AG04450 (cell line): Measurements from ENCODE around the gene PIR. TPM values are rescaled to one million over a fixed set of nuclear protein-coding genes. Genes with fewer than 3 reads are reported as not detected.

Experiments used
- CTCF ChIA-PET: fragments of 300-600, 350-600 bp; formaldehyde crosslinking; extraction: SDS; loops from one replicate; lab custom pipeline; 2022; ENCODE audit warnings: antibody characterized with exemption, inconsistent platforms; lab: Charles Lee
- POLR2A ChIA-PET: fragments of 350-600 bp; formaldehyde crosslinking; extraction: SDS; loops from one replicate; lab custom pipeline; 2021; ENCODE audit warnings: antibody characterized with exemption, inconsistent platforms; lab: Yijun Ruan, JAX
- DNase-seq: peaks from one replicate; pipeline ENCODE4 v3.0.0-alpha.2; 2011; ENCODE audit warnings: low read depth, low spot score
- H3K27ac ChIP-seq: one replicate; pipeline ENCODE4 v1.5.1; 2012; ENCODE audit warnings: low read depth, low read length, control low read depth
- H3K27me3 ChIP-seq: one replicate; pipeline ENCODE4 v1.6.0; 2012; ENCODE audit warnings: low read length; ENCODE audit not compliant: control insufficient read depth, insufficient read depth
- H3K4me3 ChIP-seq: 2 replicates; pipeline ENCODE4 v1.5.1; 2011; ENCODE audit warnings: mild to moderate bottlenecking, low read depth, low read length, control low read depth
- H3K9me3 ChIP-seq: 2 replicates; pipeline ENCODE4 v1.5.1; 2012; ENCODE audit warnings: low read length; ENCODE audit not compliant: control insufficient read depth, insufficient read depth
- polyA plus RNA-seq: library from polyadenylated mRNA; depleted of rRNA; stranded (reverse); fragments of >200 nt; gene quantifications from 2 replicates; pipeline ENCODE4 v1.2.3, GENCODE V29; 2011
- TF ChIP-seq, protein P1 (sequence below): IDR thresholded peaks from 2 replicates; pipeline ENCODE4 v1.5.1; 2011; ENCODE audit warnings: low read depth, low read length, control low read depth, inconsistent platforms

PIR gene
- polyA plus RNA-seq, 1 experiment = 42.5 TPM

DNA sequence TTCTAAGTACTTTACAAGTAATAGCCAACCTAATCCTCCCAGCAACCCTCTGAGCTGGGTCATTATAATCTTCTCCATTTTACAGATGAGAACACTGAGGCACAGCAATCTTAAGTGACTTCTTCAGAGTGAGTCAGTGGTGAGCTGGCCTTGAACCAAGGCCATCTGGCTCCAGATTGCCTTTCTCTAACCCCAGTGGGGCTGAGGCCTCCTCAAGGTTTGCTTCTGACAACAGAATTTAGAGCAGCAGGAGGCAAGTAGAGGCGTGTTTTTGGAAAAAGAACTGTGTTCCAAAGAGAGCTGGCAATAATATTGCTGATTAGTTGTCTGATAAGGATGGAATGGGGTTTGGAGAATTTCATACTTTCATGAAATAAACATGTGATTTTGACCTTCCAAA lies 41.2 kb downstream of the PIR start:
- no peak for DNase-seq
- Histone ChIP-seq H3K4me3 (no peak overlapping the region), H3K27ac (no peak overlapping the region), H3K9me3 (no peaks in the 10 kb centered on the region), H3K27me3 (no peaks in the 10 kb centered on the region)
- ChIA-PET POLR2A (no interaction called here), CTCF (interaction anchor here (0.6 to 2.5 kb wide), 4 partner anchors 13 to 729 kb away, joined by 3 to 8 read pairs (median 8); no protein-coding TSS in a partner anchor)
- TF ChIP-seq, protein P1, sequence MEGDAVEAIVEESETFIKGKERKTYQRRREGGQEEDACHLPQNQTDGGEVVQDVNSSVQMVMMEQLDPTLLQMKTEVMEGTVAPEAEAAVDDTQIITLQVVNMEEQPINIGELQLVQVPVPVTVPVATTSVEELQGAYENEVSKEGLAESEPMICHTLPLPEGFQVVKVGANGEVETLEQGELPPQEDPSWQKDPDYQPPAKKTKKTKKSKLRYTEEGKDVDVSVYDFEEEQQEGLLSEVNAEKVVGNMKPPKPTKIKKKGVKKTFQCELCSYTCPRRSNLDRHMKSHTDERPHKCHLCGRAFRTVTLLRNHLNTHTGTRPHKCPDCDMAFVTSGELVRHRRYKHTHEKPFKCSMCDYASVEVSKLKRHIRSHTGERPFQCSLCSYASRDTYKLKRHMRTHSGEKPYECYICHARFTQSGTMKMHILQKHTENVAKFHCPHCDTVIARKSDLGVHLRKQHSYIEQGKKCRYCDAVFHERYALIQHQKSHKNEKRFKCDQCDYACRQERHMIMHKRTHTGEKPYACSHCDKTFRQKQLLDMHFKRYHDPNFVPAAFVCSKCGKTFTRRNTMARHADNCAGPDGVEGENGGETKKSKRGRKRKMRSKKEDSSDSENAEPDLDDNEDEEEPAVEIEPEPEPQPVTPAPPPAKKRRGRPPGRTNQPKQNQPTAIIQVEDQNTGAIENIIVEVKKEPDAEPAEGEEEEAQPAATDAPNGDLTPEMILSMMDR = no peak

DNA sequence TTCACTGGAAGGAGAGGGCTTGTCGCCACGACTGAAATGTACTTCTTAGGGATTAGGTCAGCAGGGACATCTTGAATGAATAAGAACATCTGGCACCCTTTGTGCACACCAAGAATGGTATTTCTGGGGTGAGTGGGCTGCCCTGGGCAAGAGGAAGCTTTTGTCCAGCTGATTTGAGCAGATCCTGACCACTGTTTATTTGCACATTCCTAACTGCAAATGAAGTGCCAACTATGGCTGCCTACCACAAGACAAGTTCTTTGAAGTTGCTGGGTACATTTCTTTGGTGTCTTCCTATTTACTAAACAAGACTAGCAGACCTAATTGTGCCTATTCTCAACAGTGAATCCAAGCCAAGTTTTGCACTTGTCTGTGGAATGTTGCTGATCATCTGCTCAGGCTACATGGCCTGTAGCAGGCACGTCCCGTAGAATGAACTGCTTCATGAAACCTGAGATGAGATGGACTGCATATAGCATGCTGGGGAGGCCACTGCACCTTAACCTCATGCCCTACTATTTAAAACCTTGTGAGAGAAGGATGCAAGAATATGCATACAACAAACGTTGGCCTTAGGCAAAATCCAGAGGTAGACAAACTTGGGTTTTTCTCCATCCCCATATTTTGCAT lies 45.0 kb downstream of the PIR start:
- Histone ChIP-seq H3K27ac (no peak overlapping the region), H3K4me3 (no peak overlapping the region), H3K9me3 (no peaks in the 10 kb centered on the region), H3K27me3 (no peaks in the 10 kb centered on the region)
- POLR2A ChIA-PET = interaction anchor here (0.7 kb wide), 1 partner anchor 64 kb away, joined by 3 read pairs; the partner anchor contains the start of gene VEGFD
- peak; percentile 20 for DNase-seq
- TF ChIP-seq, protein P1 = no peak
- CTCF ChIA-PET = interaction anchor here (0.6 to 1.4 kb wide), 3 partner anchors 51 to 99 kb away, joined by 3 to 6 read pairs (median 3); no protein-coding TSS in a partner anchor

DNA sequence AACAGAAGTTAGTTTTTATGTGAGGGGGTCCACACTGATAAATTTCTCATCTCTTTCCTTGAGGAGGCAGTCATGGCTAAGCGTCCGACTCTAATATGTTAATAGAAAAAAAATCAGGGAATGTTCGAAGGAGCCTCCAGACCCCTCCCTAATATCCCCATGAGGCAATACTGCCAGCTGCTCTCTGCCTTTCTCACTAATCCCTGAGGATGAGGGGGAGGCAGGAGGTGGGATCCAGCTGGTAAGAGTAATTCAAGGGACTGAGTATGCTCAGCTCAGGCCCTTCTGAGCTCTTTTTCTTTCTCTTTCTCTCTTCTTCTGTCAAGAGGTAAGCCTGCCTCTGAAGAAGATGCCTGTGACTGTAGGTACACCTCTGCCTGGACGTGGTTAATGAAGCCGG lies 51.7 kb downstream of the PIR start:
- Histone ChIP-seq H3K27ac (no peak overlapping the region), H3K4me3 (no peak overlapping the region), H3K27me3 (no peaks in the 10 kb centered on the region), H3K9me3 (no peaks in the 10 kb centered on the region)
- CTCF ChIA-PET = no interaction called here
- POLR2A ChIA-PET = no interaction called here
- DNase-seq = no peak
- TF ChIP-seq, protein P1 = no peak

DNA sequence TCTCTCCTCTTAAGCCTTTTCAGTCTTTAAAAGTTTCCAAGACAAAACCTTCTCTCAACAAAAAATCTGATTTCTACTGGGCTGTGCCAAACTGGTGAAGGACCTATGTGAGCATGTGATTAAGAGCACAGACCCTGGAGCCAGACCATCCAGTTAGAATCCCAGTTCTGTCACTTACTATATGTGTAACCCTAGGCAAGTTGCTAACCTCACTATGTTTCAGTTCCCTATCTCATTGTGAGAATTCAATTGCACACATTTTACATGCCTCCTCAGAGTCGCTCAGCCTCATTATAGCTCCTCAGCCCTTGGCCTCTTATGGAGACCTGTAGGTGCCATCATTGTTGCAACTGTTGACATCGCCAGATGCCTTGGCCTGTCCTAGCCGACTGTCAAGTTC lies 54.8 kb downstream of the PIR start:
- ChIA-PET CTCF (no interaction called here), POLR2A (no interaction called here)

DNA sequence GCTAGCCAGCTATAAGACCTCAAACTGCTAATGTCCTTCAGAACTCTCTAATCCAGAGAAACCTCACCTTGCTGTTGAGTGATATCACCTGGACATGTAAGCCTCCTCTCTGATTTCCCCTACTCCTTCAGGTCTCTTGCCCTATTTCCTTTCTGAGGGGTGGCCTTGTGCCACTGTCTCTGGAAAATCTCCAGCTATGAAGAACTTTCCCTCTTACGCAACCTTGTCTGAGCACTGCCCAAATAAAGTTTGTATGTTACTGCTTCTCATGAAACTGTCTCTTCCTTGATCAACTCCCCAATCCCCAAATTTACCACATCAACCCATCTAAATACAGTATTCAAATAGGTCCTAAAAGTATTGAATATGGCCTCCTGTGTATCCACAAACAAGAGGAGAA lies 55.4 kb downstream of the PIR start:
- TF ChIP-seq, protein P1 = no peak
- H3K9me3 ChIP-seq = no peaks in the 10 kb centered on the region
- POLR2A ChIA-PET = no interaction called here
- CTCF ChIA-PET = interaction anchor here (1.0 to 1.1 kb wide), 2 partner anchors 81 to 89 kb away, joined by 3 read pairs; no protein-coding TSS in a partner anchor
- no peaks in the 10 kb centered on the region for H3K27me3 ChIP-seq
- H3K27ac ChIP-seq = no peak overlapping the region
- no peak overlapping the region for H3K4me3 ChIP-seq
- DNase-seq = no peak

More for the DNA sequence above, 54.8 kb downstream of the PIR start:
- H3K4me3 ChIP-seq = no peak overlapping the region
- H3K27ac ChIP-seq = no peak overlapping the region
- no peaks in the 10 kb centered on the region for H3K9me3 ChIP-seq
- TF ChIP-seq, protein P1 = no peak
- no peak for DNase-seq
- H3K27me3 ChIP-seq = no peaks in the 10 kb centered on the region
